SKM-1 (cell line): ENCODE results near the gene ACAP2.

Source experiments
- DNase-seq: peaks from one replicate; lab custom pipeline; 2025; ENCODE audit not compliant: unreplicated experiment; lab: John Stamatoyannopoulos, UW

Gene ACAP2

GRCh38 chr3:195263193-195263924, 179.5 kb downstream of the ACAP2 start:
- peak; percentile 36 for DNase-seq

DNA sequence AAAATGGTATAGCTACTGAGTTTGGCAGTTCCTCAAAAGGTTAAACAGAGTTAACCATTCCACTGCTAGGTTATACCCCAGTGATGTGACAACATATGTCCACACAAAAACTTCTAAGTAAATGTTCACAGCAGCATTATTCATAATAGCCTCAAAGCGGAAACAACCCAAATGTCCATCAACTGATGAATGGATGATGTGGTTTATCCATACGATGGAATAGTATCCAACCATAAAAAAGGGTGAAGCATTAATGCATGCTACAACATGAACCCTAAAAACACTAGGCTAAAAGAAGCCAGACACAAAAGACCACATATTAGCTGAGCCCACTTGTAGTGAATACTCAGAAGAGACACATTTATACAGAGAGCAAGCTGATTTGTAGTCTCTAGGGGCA, 180.9 kb downstream of the ACAP2 start:
- DNase-seq, result no peak

GRCh38 chr3:195260280-195260905, 182.4 kb downstream of the ACAP2 start:
- DNase-seq, result peak; percentile 4

DNA sequence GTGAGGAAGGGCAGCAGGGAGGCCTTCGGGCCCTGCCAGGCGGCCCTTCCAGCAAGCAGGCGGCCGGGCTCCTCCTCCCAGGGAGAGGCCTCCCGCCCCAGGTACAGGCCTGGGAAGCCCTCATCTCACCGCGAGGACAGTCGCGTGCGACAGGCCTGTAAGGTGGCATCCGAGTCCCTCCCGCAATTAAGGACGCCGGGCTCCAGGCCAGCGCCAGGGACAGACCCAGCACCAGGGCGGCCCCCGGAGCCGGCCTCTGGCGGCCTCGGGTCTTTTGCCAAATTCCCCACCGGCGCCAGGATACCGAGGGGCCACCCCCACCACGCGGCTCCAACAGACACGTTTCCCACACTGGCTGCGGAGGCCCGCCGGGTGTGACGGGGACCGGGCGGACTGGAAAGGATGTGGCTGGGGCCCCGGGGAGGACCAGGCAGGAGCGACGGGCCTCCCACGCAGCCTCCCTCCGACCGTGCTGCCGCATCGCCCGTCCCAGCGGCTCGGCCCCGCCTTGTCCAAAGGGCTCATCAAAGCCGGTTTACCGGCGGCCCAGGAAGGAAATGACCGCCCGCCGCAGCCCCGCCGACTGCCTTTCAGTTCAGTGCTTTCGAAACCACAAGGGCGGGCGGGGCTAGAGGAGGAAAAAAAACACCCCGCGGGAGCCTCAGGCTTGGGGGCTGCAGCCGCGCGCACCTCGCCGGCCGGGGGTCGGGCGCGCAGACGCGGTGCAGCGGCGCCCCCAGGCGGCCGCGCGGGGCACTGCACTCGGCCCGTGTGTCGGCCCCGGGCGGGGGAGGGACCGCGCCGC, 183.1 kb downstream of the ACAP2 start:
- DNase-seq, result peak; percentile 80

- DNase-seq, result no peak
Observed at GRCh38 chr3:195259154-195259474, 183.7 kb downstream of the ACAP2 start.

- no peak for DNase-seq
Observed at GRCh38 chr3:195258449-195259153, 184.2 kb downstream of the ACAP2 start.

- DNase-seq, result no peak
Observed at GRCh38 chr3:195257454-195258448, 185.1 kb downstream of the ACAP2 start.

DNA sequence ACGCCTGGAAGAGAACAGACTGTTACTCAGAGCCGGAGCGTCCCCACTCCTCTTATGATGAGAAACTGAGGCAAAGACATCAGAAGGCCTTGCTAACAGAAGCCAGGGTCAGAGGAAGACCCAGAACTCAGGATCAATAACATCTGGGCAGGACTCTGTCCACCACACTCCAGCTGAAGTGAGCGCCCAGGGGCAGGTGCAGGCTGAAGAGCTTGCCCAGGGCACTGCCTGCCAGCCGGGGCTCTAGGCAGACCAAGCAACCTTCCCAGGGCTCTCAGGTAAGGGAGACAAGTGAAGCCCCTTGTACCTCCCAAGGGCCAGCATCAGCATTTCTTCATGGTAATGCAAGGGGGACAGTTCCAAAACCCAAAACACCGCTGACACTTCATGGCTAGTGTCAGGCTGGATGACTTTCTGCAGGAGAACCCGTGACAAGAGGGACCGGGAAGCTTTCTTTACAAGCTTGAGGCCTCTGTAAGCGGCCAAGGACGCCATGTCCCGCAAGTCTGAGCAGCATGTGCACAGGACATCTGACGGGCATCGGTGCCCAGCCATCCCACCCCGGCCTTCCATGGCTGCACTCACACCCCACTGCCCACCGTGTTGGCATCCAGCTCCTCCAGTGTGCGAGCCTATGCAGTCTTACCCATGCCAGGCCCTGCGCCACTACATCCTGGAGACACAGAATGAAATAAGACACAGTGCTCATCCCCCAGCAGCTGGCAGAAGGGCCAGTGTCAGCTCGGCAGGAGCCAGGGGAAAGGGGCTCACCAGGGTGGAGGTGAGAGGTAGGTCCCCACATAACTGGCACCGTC, 186.0 kb downstream of the ACAP2 start:
- DNase-seq, result no peak

- DNase-seq, result no peak
Observed at GRCh38 chr3:195255571-195256501, 187.0 kb downstream of the ACAP2 start.

GRCh38 chr3:195255176-195255500, 187.7 kb downstream of the ACAP2 start:
- DNase-seq, result no peak

DNA sequence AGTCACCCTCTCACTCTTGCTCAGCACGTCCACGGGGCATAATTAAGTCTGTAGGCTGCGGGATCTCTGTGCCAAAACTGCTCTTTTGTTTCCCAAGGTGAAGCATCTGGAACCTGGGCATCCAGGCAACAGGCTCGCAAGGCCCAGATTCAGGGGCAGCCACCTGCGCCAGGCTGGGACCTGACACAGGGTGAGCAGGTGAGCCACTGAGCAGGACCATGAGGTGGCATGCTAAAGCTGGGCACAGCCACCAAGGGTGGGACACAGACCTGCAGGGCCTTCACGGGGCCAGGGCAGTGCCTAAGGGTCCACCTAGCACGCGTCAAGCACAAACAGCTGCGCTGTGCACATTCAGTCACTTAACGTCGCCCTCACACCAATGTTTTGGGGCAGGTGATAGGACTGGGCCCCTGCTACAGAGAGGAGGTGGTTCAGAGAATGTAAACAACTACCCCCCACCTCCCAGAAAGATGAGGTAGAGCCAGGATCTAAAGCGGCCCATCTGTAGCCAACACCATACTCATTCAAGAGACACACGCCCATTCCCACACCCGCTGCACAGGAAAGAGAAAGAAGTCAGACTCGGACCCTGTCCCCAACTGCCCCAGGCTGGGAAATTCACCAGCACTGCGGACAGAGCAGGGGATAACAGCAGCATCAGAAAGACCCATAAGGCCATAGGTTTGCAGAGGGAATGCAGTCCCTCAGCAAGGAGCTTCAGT, 188.2 kb downstream of the ACAP2 start:
- DNase-seq, result no peak

GRCh38 chr3:195253923-195254432, 188.8 kb downstream of the ACAP2 start:
- DNase-seq, result no peak

GRCh38 chr3:195251336-195252065, 191.3 kb downstream of the ACAP2 start:
- DNase-seq, result no peak

- no peak for DNase-seq
Observed at GRCh38 chr3:195250473-195251251, 192.2 kb downstream of the ACAP2 start.

DNA sequence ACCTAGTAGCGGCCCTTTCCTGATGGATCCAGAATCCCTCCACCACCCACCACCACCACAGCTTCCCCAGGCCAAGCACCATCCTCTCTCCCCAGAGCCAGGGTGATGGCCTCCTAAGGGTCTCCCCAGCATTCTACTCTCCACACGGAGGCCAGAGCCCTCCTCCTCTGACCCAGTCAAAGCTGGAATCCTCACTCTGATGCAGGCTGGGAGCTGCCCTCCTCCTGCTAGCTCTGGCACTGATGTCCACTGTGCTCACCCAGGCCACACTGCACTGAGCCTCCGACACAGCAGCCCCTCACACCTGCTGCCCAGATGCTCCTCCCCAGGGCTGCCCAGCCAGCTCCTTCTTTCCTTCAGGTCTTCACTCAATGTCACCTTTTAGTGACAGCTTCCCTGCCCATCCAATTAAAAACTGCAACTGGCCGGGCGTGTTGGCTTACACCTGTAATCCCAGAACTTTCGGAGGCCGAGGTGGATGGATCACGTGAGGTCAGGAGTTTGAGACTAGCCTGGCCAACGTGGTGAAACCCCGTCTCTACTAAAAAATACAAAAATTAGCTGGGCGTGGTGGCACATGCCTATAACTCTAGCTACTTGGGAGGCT, 192.9 kb downstream of the ACAP2 start:
- no peak for DNase-seq
